Measurements from ENCODE around the gene SEMA3F.

Gene SEMA3F

DNA sequence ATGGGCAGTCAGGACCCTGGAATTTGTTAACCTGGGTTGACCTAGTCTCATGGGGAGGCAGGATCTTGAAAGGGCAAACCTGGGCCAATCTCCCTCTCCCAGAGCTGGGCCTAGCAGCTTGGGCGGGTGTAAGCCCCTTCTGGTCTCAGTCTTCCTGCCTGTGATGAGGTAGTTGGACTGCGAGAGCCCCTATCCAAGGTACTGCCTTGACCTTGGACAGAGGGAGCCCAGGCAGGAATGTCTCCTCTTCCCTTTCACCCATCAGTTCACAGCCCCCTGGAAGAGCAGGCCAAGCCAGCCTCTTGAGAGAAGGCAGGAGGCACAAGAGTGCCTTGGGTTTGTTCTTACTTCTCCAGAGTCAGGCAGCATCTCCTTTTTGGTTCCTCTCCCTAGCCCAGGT lies 24.7 kb upstream of the SEMA3F start:
- in situ Hi-C loops (cut with MboI; ENCODE audit: low sequenced_read_pairs): no loop called here

DNA sequence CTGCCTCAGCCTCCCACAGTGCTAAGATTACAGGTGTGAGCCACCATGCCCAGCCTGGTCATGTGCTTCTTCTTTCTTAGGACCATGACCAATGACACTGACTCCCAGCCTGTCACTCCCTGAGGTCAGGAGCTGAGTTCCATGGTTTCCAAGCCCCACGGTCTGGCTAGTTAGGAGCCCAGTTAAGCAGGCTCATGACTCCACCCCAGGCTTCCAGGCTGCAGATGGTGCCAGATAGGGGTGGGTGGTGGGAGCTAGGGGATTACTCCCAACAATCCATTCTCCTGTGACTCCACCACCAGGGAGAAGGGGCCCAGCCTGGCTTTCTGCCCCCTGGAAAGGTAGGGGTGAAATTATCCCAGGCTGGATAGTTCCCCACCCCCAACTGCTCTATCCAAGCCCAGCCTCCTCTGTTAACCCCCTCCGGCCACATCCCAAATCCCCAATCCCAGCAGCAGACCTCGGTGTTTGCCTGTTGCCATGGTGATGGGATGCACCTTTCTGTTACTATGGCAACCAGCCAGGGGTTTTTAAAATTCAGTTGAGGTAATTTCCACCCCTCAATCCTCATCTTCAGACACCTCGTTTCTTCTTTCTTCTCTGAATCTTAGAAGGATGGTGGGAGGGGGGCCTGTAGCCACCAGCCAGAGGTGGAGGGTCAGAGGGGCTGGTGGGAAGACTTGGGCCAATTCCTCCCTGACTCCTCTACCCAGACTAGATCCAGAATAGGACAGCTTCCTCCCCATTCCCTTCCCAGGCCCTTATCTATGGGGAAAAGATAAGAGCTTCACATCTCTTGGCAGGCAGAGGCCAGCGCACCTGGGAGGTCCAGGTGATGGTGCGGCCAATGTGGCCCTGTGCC lies 22.5 kb upstream of the SEMA3F start:
- in situ Hi-C loops (cut with MboI; ENCODE audit: low sequenced_read_pairs): no loop called here

DNA sequence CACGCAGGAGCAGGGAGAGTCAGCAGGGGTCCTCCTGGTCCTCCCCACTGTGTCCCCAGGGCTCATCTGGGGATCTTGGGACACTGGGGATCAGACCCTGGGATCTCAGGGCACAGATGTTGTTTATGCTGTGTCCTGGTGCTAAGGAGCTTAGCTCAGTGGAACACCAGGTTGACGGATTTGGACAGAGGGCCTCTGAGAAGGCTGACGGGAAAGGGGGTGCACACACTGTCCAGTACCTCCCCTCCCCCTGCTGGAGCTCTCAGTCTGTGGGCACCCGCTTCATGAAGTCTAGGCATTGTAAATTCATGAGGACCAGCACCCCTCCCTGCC lies 21.9 kb upstream of the SEMA3F start:
- in situ Hi-C loops (cut with MboI; ENCODE audit: low sequenced_read_pairs): no loop called here

DNA sequence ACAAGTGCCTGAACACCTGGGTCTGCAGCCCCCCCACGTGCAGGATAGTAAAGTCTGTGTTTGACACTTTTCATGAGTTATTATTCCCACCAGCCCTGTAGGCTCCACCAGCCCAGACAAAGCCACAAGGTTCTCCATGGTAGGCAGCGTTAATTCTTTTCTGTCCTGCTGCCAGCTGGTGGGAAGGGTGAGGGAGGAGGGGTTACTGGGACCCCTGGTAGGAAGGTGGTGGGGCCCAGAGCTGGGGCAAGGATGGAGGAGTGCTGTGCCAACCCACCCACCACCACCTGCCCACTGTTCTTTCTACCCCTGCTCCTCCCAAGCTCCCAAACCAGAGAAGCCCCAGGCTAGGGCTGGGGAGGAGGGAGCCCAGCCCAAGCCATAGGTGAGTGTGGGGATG lies 20.8 kb upstream of the SEMA3F start:
- in situ Hi-C loops (cut with MboI; ENCODE audit: low sequenced_read_pairs): no loop called here

DNA sequence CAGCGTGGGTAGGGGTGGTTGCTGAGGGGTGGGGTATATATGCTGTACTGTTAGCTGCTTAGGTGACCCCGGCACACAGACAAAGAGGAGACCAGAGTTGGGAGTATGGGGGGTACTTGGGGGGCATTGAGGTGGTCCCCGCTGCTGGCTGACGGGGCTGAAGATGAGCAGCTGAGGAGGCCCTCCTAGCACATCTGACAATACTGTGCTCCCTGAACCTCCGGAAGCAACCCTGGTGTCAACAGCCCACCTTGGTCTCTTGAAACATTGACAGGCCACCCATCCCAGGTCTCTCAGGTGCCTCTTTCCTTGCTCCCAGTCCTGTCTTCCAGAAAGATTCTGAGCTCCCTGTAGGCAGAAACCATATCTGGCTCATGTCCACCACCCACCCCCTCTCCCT lies 19.2 kb upstream of the SEMA3F start:
- in situ Hi-C loops (cut with MboI; ENCODE audit: low sequenced_read_pairs): no loop called here

DNA sequence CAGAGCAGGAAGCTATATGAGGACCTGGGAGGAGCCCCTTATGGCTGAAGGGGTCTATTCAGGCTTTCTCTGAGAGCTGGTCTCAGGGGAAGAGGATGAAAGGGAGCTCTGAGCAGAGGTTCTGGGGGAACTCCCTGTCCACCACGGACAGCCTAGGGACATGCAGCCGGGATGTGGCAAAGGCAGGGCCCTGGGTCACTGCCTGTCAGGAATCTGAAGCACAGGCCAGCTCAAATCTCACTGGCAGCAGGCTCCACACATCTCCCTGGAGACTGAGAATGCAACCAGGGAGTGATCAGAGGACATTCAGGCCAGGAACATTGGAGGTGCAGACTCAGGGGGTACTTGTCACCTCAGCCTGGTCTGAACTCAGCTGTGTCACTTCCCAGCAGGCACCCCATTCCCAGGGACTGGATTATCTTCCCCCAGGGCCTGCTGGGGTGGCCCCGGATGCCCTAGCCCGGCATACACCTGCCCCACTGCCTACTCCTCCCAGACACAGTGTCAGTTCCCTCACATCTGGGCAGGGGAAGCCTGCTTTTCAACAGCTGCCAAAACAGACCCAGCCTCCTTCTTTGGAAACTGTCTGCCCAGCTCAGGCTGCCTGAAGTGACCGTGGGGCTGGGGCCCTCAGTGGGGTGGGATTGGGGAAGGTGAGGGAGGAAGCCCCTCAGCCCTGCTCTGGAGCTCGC lies 18.3 kb upstream of the SEMA3F start:
- in situ Hi-C loops (cut with MboI; ENCODE audit: low sequenced_read_pairs): no loop called here

DNA sequence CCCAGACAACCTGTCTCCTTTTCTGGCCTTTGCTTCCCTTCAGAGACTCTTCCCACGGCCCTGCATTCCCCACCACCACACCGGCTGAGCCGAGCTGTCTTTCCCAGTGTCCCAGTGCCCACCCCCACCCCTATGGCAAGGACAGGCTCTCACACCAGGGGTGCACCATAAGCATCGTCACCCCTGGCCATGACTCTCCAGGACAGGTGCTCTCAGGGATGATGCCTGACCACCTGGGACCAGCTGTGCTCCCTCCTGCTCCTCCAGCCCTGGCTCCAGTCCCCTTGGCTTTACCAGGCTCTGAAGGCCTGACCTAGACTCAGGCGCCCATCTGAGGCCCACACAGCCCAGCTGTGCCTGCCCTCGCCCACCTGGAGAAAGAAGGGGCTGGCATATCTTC lies 17.6 kb upstream of the SEMA3F start:
- in situ Hi-C loops (cut with MboI; ENCODE audit: low sequenced_read_pairs): no loop called here

DNA sequence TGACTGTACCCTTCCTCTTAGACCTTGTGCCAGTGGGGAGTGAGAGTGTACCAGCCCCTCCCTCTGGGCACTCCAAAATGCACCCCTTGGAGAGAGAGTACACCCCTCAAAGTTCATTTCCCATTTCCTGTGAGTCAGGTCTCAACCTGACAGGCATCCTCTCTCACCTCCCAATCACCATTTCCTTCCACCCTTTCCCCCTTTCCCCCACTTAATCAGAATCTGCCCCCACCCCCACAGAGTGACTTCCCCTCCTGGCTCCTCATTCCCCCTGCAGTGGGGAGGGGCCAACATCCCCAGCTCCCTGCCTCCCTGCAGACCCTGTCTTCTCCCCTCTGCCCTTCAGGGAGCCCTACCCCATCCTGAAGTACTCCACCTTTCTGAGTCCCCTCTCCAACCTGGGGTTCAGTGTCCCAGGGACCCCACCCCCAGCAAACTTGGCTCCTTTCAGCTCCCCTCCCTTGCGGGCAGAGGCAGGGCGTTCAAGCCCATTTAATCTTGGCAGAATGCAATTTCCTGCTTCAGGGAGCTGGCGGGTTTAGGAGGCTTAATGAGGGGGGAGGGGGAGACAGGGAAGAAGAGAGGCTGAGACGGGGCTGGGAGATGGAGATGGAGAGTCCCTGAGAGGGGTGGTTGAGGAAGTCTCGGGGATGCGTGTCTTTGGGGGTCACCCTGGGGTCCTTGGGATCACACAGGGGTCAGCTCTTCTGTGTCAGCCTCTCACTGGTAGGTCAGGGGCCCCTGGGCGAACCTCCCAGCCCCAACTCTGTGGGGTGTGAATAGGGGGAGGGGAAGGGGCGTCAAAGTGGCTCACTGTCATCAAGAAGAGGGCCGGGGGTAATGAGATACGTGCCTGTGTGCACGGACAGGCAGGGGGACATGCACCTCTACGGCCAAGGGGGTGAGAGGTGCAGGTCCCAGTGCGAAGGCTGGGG lies 16.6 kb upstream of the SEMA3F start:
- in situ Hi-C loops (cut with MboI; ENCODE audit: low sequenced_read_pairs): no loop called here

DNA sequence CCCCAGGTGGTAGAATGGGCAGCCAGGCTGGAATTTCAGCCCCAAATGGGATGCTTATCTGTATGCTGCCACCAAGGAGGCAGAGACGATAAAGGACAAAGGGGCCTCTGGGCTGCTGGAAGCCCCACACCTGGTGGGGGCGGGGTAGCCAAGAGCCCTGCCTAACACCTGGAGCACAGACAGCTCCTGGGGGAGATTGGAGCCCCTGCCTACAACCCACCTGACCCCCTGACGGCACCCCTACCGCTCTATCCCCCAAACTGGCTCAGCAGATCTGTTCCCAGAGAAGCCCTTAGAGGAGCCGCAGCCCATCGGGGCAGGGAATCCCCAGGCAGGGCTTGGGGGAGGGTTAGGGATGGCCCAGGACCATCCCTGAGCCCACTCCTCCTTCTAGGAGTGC lies 15.8 kb upstream of the SEMA3F start:
- in situ Hi-C loops (cut with MboI; ENCODE audit: low sequenced_read_pairs): no loop called here

DNA sequence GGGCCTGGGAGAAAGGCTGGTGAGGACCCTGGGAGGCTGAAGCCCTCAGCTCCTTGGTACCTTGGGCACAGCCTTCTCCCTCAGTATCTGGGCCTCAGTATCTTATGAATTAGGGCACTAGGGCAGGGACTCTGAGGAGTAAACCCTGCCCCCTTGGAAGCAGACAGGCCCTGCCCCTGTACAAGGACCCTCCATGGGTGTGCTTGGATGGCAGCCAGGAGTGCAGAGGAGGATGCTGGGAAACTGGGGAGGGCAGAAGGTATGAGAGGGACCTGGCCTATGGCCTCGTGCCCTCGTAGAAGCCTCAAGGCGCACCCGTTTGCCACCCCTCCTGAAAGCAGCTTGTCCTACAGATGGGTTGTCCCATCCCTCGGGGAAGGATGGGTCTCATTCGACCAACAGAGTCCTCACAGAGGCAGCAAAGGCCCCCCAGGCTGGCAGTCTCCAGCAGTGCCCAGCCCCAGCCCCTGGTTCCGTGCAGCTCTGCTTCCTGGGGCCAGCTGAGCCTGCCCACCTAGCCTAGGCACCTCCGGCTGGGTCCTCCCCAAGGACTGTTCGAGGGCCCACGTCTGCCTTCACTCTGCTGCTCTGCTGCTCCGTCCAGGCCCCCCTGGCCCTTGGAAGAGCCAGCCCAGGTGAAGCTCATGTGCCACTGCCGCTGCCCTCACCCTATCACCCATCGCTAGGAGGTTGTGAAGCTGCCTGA lies 15.3 kb upstream of the SEMA3F start:
- in situ Hi-C loops (cut with MboI; ENCODE audit: low sequenced_read_pairs): no loop called here

DNA sequence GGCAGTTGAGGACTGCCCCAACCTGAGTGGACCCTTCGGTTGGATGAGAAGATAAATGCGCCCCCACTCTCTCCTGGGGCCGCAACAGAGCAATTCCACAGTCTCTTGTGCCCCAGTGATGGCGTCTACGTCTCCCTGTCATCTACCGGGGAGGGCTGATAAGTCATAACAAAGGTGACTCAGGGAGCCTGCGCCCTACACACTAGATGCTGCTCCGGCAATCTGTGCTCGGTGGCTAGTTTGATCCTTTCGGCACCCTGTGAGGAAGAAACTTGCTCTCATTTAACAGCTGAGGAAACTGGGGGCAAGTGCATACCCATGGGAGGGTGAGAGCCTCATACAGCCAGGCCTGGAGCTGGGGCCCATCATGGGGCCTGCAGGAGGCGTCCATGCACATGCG lies 14.1 kb upstream of the SEMA3F start:
- in situ Hi-C loops (cut with MboI; ENCODE audit: low sequenced_read_pairs): no loop called here

DNA sequence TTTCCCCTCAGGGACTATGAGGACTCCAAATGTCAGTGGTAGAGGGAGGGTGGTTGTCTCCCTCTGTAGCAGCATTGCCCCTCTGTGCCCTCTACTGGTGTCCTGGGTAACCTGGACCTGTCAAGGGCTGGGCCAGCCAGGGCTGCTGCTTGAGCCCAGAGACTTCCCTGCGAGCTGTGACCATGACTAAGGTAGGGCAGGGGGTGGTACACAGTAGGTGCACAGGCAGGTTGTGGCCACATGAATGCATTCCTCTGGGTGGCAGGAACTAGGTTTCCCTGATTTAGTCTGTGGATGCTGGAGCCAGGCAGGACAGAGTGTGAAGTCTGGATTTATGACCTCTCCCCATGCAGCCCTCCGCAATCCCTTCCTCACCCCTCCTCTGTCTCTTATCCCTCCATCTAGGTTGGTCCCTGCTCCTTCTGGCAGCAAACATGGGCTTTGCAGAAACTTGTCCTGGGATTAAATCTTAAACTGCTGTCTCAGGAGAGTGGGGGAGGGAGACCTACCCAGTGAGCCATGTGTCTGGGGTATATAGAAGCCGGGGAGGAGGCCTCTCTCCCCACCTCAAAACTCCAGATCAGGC lies 8.7 kb upstream of the SEMA3F start:
- in situ Hi-C loops (cut with MboI; ENCODE audit: low sequenced_read_pairs): no loop called here

DNA sequence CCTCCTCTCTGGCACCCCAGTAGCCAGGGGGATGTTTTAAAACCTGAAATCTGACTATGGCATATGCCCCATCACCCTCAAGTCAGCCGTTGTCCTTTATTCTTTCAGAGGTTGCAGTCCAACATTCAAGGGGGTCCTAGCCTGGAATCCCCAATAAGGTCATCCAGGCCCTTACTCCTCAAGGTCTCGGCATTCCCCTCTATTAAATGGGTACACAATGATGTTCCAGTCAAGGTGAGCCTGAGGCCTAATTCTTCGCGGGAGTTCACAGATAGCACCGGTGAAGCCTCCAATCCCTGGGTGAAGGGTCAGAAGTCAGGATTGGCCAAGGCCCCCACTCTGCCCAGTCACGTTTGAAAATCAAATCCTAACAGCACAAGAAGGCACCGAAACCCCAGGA lies 8.1 kb upstream of the SEMA3F start:
- in situ Hi-C loops (cut with MboI; ENCODE audit: low sequenced_read_pairs): no loop called here

DNA sequence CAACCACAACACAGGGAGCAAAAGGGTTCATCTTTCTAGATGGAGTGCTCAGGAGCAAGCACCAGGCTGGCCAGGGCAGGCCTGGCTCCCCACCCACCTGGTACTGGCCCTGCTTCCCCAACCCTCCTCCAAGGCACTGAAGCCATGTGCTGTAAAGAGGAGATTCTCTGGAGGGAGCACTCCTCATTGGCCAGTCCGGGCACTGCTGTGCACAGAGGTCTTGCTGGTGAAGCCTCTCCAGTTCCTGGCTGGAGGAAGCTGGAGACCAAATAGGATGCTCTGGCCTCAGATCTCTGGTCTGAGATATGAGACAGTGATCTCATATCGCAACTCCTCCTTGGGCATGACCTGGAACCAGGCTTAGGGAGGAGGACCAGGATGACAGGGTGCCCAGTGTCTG lies 7.7 kb upstream of the SEMA3F start:
- in situ Hi-C loops (cut with MboI; ENCODE audit: low sequenced_read_pairs): no loop called here

DNA sequence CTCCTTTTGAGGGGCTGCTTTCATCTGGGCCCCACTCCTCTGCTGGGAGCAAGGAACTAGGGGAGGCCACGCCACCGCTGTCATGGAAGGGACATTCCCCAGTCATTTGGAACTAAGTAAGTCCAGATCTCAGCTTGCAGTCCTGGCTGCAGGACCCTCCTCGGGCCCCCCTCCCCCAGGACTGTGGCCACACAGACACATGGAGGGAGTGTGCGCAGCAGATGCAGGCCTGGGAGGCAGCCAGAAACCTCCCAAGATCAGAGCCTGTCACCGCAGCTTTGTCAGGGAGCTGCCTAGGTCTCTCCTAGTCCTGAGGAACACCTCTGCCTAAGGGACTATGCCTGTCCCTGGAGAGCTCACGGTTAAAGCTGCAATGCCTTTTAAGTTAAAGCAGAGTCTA lies 7.3 kb upstream of the SEMA3F start:
- in situ Hi-C loops (cut with MboI; ENCODE audit: low sequenced_read_pairs): no loop called here

DNA sequence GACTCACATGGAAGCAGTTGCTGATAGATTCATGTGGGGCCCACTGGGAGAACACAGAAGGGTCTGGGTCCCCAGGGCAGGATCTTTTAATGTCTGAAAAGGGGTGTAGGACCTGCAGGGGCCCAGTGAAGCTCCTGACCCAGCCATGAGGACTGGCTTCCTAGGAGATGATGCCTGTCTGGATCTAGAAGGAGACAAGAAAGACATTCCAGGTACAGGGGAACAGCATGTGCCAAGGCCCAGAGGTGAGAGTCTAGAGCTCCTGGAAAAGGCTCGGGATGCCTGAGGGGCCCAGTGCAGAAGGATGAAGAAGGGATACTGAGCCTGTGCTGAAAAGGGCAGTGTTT lies 4.7 kb upstream of the SEMA3F start:
- in situ Hi-C loops (cut with MboI; ENCODE audit: low sequenced_read_pairs): no loop called here

DNA sequence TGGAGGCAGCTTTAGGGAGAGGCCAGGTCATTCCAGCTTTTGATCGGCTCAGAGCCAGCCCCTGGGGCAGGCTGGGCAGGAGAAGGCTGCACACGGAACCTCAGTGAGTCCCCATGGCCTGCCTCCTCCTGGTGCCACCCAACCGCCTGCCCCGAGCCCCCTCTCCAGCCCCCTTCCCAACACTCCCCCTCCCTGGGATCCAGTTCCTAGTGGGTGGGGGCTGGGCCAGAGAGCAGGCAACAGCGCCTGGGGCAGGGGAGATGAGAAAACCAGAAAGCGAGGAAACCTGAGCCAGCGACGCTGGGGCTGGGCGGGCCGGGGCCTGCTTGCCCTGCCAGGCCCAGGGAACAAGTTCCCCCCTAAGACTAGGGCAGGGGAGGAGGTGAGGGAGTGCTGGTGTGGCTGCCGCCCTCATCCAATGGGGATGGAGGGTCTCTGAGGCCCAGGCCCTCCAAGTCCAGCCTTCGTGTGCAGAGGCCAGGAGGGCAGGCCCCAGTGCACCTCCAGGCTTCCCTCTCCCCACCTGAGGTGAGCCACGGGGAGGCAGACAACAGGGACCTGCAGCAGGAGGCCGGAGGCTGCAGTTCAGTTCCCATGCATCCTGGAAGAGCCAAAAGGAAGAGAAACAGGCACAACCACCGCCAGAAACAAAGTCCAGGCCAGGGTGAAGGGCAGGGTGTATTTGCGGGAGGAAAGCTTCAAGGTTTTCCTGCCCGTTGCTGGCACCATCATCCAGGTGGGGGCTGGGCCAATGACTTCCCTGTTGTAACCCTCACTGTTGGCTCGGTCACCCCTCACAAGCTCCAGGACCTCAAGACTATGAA lies 4.0 kb upstream of the SEMA3F start:
- in situ Hi-C loops (cut with MboI; ENCODE audit: low sequenced_read_pairs): no loop called here

DNA sequence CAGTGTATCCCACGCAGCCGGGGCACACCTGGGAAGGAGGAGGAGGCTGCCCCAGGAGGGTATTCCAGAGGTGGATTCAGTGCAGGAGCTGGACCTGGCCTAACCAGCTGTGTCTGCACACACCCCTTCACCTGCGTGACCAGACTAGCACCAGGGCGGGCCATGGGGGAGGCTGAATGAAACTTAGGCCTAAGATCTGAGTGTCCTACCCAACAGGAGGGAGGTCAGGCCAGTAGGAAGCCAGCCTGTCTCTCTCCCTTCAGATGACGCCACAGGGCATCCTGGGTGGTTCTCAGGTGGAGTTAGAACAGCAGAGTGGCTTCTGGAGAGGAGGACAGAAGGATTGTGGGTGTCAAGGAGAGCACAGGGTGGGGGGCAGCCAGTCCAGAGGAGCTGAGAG lies 3.4 kb upstream of the SEMA3F start:
- in situ Hi-C loops (cut with MboI; ENCODE audit: low sequenced_read_pairs): no loop called here

DNA sequence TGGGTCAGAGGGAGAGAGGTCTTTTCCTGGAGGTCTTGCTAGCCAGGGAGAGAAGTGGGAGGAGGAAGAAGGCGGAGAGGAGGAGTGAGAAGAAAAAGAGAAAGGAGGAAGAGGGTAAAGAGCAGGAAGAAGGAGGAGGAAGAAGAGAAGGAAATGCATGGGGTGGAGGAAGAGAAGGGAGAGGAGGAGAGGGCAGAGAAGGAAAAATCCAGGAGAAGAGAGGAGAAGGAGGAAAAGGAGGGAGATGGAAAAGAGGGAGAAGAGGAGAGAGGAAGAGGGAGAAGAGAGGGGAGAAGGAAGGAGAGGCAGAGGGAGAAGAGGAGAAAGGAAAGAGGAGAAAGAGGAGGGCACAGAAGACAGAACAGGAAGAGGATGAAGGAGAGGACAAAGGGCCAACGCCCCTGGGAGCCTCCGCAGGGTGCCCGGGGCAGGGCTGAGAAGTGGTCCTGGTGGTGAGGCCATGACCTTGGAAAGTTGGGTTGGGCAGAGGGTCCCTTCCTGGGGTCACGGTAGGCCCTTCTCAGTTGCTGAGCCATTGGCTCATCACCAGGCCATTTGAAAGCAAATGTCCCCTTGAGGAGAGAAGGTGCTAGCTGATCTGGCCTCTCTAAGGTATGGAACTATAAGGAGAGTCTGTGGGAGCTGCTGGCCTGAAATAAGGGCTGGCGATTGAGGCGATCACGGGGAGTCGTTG lies 1.2 kb upstream of the SEMA3F start:
- in situ Hi-C loops (cut with MboI; ENCODE audit: low sequenced_read_pairs): no loop called here
